A673 (cell line): Measurements from ENCODE around the gene NSUN2. TPM values are rescaled to one million over a fixed set of nuclear protein-coding genes. Genes with fewer than 3 reads are reported as not detected.

Experiments used
- BruUV-seq: library from RNA; stranded (reverse); fragments of 400-500 nt; replicated peaks from 2 replicates; lab custom pipeline; 2021; lab: Mats Ljungman, UMichigan
- CTCF ChIA-PET: fragments of 300-600 bp; sonication (Branson Sonifier 250); formaldehyde crosslinking; loops from one replicate; lab custom pipeline; 2022; ENCODE audit warnings: antibody characterized with exemption; lab: Charles Lee
- POLR2A ChIA-PET: fragments of 300-600 bp; sonication (Branson Sonifier 250); formaldehyde crosslinking; loops from one replicate; lab custom pipeline; 2022; ENCODE audit warnings: antibody characterized with exemption; ENCODE audit not compliant: low non-redundant PET; lab: Charles Lee
- DNase-seq: peaks from one replicate; pipeline ENCODE4 v3.0.0-alpha.2; 2015; ENCODE audit warnings: low spot score
- H3K27ac ChIP-seq: fragments of 200-600 bp; sonication (generic); 2 replicates; pipeline ENCODE4 v1.5.1; 2016; ENCODE audit warnings: mixed run types, low read depth, mild to moderate bottlenecking, mixed read lengths, antibody characterized with exemption, low read length; ENCODE audit not compliant: poor library complexity, severe bottlenecking
- H3K27me3 ChIP-seq: fragments of 200-600 bp; sonication (generic); replicated peaks from 2 replicates; pipeline ENCODE4 v1.6.1; 2017; ENCODE audit warnings: mixed run types, low read depth, mild to moderate bottlenecking, mixed read lengths, antibody characterized with exemption, low read length; ENCODE audit not compliant: insufficient read depth, poor library complexity
- H3K36me3 ChIP-seq: fragments of 200-600 bp; sonication (generic); 2 replicates; pipeline ENCODE4 v1.6.1; 2016; ENCODE audit warnings: mixed run types, mild to moderate bottlenecking, mixed read lengths, antibody characterized with exemption, low read length; ENCODE audit not compliant: insufficient read depth, poor library complexity, severe bottlenecking
- H3K4me1 ChIP-seq: fragments of 200-600 bp; sonication (generic); 2 replicates; pipeline ENCODE4 v1.6.1; 2017; ENCODE audit warnings: mixed run types, mild to moderate bottlenecking, mixed read lengths, antibody characterized with exemption, low read length; ENCODE audit not compliant: insufficient read depth, poor library complexity, severe bottlenecking
- H3K4me3 ChIP-seq: fragments of 200-600 bp; sonication (generic); 2 replicates; pipeline ENCODE4 v1.5.1; 2016; ENCODE audit warnings: low read depth, mixed run types, mild to moderate bottlenecking, mixed read lengths, low read length; ENCODE audit not compliant: poor library complexity, severe bottlenecking
- H3K9me3 ChIP-seq: fragments of 200-600 bp; sonication (generic); 2 replicates; pipeline ENCODE4 v1.6.1; 2016; ENCODE audit warnings: mixed run types, low read depth, mild to moderate bottlenecking, mixed read lengths, antibody characterized with exemption, low read length; ENCODE audit not compliant: poor library complexity, severe bottlenecking
- CTCF ChIP-seq: fragments of 300-800, 200-600 bp; sonication (generic); conservative IDR thresholded peaks from 2 replicates; pipeline ENCODE4 v1.5.1; 2017; ENCODE audit warnings: low read depth, mild to moderate bottlenecking, antibody characterized with exemption, low read length, moderate library complexity, mixed read lengths
- EZH2 ChIP-seq: fragments of 200-600 bp; sonication (generic); IDR thresholded peaks from 2 replicates; pipeline ENCODE4 v1.6.1; 2017; ENCODE audit warnings: borderline replicate concordance, low read depth, mild to moderate bottlenecking, mixed read lengths, antibody characterized with exemption, low read length; ENCODE audit not compliant: poor library complexity, severe bottlenecking
- intact Hi-C: fragments of 100-400 bp; cut with micrococcal nuclease; formaldehyde crosslinking; loops from one replicate; pipeline ENCODE4 v1.10.0; 2022; ENCODE audit not compliant: unreplicated experiment
- total RNA-seq: library from RNA; stranded (reverse); gene quantifications from 2 replicates; pipeline ENCODE4 v1.2.3, GENCODE V29; 2021

The NSUN2 gene
- total RNA-seq, 1 experiment from 2014 or later = 111 TPM

DNA sequence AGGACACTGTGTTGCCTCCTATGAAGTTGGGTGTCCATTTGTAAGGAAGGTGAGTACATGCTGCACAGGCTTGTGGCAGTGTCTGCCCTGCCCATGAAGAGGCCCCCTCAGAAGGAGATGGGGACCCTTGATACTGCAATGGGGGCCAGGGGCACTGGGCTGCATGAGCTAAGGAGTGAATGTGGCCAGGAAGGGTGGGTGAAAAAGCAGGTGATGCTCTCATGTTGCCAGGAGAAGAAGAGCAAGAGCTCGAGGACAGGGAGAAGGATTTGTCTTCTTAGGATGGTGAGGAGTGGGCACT is 76.1 kb downstream of the NSUN2 start:
- H3K4me1 ChIP-seq = no peaks in the 10 kb centered on the region
- DNase-seq = no peak
- intact Hi-C loops = no loop called here
- TF ChIP-seq EZH2 = no peak
- TF ChIP-seq CTCF = no peak
- no peak overlapping the region for H3K27ac ChIP-seq
- ChIA-PET POLR2A (no interaction called here), CTCF (no interaction called here)
- H3K9me3 ChIP-seq = peaks cover 7% of the 10 kb centered on the region
- BruUV-seq = no TSS peak
- no peak overlapping the region for H3K4me3 ChIP-seq
- H3K27me3 ChIP-seq = no peaks in the 10 kb centered on the region
- no peaks in the 10 kb centered on the region for H3K36me3 ChIP-seq

DNA sequence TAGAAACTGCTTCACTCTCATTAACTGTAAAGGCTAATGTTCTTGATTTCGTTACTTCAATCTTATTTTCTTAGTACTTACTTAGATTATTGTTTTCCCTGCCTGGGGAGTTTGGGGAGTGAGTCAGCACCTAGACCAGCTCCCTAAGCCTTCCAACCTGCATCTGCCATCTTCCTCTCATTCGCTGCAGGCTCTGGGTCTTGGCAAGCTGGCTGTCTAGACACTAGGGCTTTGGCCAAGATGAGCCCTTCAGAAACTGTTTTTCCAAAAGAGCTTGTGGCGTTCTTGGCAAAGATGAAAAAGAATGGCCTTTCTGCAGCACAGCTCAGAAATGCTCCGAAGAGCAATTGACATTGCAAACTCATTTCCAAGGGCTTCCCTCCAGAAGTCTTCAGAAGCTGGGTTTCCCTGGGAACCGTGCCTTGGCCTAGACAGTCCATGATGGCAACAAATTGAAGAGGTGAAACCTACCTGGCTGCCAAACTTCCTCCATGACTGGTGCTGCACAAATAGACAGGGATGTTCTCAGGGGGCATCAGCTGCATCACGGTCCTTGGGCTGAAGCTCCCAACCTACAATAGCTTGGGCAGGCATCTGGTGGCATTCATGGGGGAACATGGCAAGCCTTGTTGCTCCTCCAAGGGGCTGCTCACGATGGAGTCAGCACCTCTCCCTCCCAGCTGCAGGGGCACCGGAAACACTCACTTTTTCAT is 76.6 kb downstream of the NSUN2 start:
- ChIA-PET CTCF (no interaction called here), POLR2A (no interaction called here)
- Histone ChIP-seq H3K36me3 (no peaks in the 10 kb centered on the region), H3K4me3 (no peak overlapping the region), H3K27me3 (no peaks in the 10 kb centered on the region), H3K9me3 (peaks cover 7% of the 10 kb centered on the region), H3K27ac (no peak overlapping the region), H3K4me1 (no peaks in the 10 kb centered on the region)
- TF ChIP-seq CTCF (no peak), EZH2 (no peak)
- BruUV-seq = no TSS peak
- no peak for DNase-seq
- intact Hi-C loops = no loop called here

GRCh38 chr5:6554812-6555211 is 78.0 kb downstream of the NSUN2 start:
- peak; percentile 45 for DNase-seq
- Histone ChIP-seq H3K36me3 (no peaks in the 10 kb centered on the region), H3K4me3 (no peak overlapping the region), H3K9me3 (peaks cover 7% of the 10 kb centered on the region), H3K4me1 (no peaks in the 10 kb centered on the region), H3K27ac (no peak overlapping the region), H3K27me3 (no peaks in the 10 kb centered on the region)
- TF ChIP-seq EZH2 (no peak), CTCF (no peak)
- intact Hi-C loops = no loop called here
- no TSS peak for BruUV-seq
- ChIA-PET CTCF (no interaction called here), POLR2A (no interaction called here)
